ENCODE data around the gene MKNK1. TPM values are rescaled to one million over a fixed set of nuclear protein-coding genes. Genes with fewer than 3 reads are reported as not detected.

Gene MKNK1
- polyA plus RNA-seq, 1 donor (not counting 4 experiments of a cell fraction or from before 2014, with no cell fraction given) = 55.7 TPM

- no peak overlapping the region for H2AFZ ChIP-seq (ENCODE audit: control insufficient read depth, low read length)
- no peak overlapping the region for H3K4me2 ChIP-seq (ENCODE audit: control insufficient read depth, extremely low read depth, insufficient read depth, low read depth, low read length)
- no peak for FAIRE-seq
- H3K27me3 ChIP-seq (ENCODE audit: control insufficient read depth, extremely low read depth, insufficient read depth, low read length) = no peaks in the 10 kb centered on the region
- TF ChIP-seq CTCF (optimal IDR thresholded peaks at IDR 0.05 in 1 of 3, IDR thresholded peaks at IDR 0.05 in 1 of 3, conservative IDR thresholded peaks at IDR 0.05 in 1 of 3; ENCODE audit: extremely low read depth in 1 of 3, insufficient read depth in 2 of 3, low read length in 3 of 3) = no peak
- TF ChIP-seq EZH2 (IDR thresholded peaks at IDR 0.05; ENCODE audit: low read length) = no peak
- H3K9ac ChIP-seq (ENCODE audit: control insufficient read depth, extremely low read depth, insufficient read depth, low read length) = no peak overlapping the region
- no peak for DNase-seq (ENCODE audit: low read depth, low spot score)
- no peak overlapping the region for H3K4me3 ChIP-seq (ENCODE audit: control insufficient read depth in 2 of 3, extremely low read depth in 1 of 3, insufficient read depth in 2 of 3, low read depth in 1 of 3, low read length in 3 of 3)
- no peaks in the 10 kb centered on the region for H4K20me1 ChIP-seq (ENCODE audit: control insufficient read depth, extremely low read depth, insufficient read depth, low read length)
- H3K27ac ChIP-seq (ENCODE audit: control insufficient read depth, insufficient read depth, low read length) = no peak overlapping the region
- H3K9me3 ChIP-seq (ENCODE audit: control insufficient read depth, low read depth, low read length) = no peaks in the 10 kb centered on the region
- no peaks in the 10 kb centered on the region for H3K79me2 ChIP-seq (ENCODE audit: control insufficient read depth, insufficient read depth, low read length)
- no peaks in the 10 kb centered on the region for H3K9me1 ChIP-seq (ENCODE audit: control insufficient read depth, extremely low read depth, insufficient read depth, low read length)
- H3K4me1 ChIP-seq (ENCODE audit: control insufficient read depth, extremely low read depth, insufficient read depth, low read length) = peaks cover 5% of the 10 kb centered on the region
- H3K36me3 ChIP-seq (ENCODE audit: control insufficient read depth in 2 of 2, extremely low read depth in 1 of 2, insufficient read depth in 2 of 2, low read length in 2 of 2) = peaks cover 24 to 53% of the 10 kb centered on the region in 2 experiments
- dilution Hi-C loops (cut with MboI; ENCODE audit: extremely low pct_ligation_motif_present, low sequenced_read_pairs) = no loop called here
These were observed 41.6 kb downstream of the MKNK1 start for GRCh38 chr1:46562498-46562897.

GRCh38 chr1:46558966-46559365 lies 45.1 kb downstream of the MKNK1 start:
- Histone ChIP-seq H3K4me3 (ENCODE audit: control insufficient read depth in 2 of 3, extremely low read depth in 1 of 3, insufficient read depth in 2 of 3, low read depth in 1 of 3, low read length in 3 of 3) (no peak overlapping the region), H2AFZ (ENCODE audit: control insufficient read depth, low read length) (no peak overlapping the region), H3K27ac (ENCODE audit: control insufficient read depth, insufficient read depth, low read length) (no peak overlapping the region), H3K4me1 (ENCODE audit: control insufficient read depth, extremely low read depth, insufficient read depth, low read length) (peaks cover 16% of the 10 kb centered on the region), H3K4me2 (ENCODE audit: control insufficient read depth, extremely low read depth, insufficient read depth, low read depth, low read length) (no peak overlapping the region), H3K9ac (ENCODE audit: control insufficient read depth, extremely low read depth, insufficient read depth, low read length) (no peak overlapping the region), H3K36me3 (ENCODE audit: control insufficient read depth in 2 of 2, extremely low read depth in 1 of 2, insufficient read depth in 2 of 2, low read length in 2 of 2) (peaks cover 12 to 37% of the 10 kb centered on the region in 2 experiments), H3K27me3 (ENCODE audit: control insufficient read depth, extremely low read depth, insufficient read depth, low read length) (no peaks in the 10 kb centered on the region), H3K79me2 (ENCODE audit: control insufficient read depth, insufficient read depth, low read length) (no peaks in the 10 kb centered on the region), H4K20me1 (ENCODE audit: control insufficient read depth, extremely low read depth, insufficient read depth, low read length) (no peaks in the 10 kb centered on the region), H3K9me1 (ENCODE audit: control insufficient read depth, extremely low read depth, insufficient read depth, low read length) (no peaks in the 10 kb centered on the region), H3K9me3 (ENCODE audit: control insufficient read depth, low read depth, low read length) (no peaks in the 10 kb centered on the region)
- TF ChIP-seq CTCF (optimal IDR thresholded peaks at IDR 0.05 in 1 of 3, IDR thresholded peaks at IDR 0.05 in 1 of 3, conservative IDR thresholded peaks at IDR 0.05 in 1 of 3; ENCODE audit: extremely low read depth in 1 of 3, insufficient read depth in 2 of 3, low read length in 3 of 3) (no peak), EZH2 (IDR thresholded peaks at IDR 0.05; ENCODE audit: low read length) (no peak)
- DNase-seq (ENCODE audit: low read depth, low spot score) = no peak
- dilution Hi-C loops (cut with MboI; ENCODE audit: extremely low pct_ligation_motif_present, low sequenced_read_pairs) = no loop called here
- FAIRE-seq = no peak
